Stimulated activated CD4-positive, alpha-beta T cell treated with anti-CD3 and anti-CD28 coated beads, Interleukin-4, amount 100 ng/mL, for 4 hours (primary cell): ENCODE data around the gene RHBDF2.

Experiments
- DNase-seq, 2 experiments: peaks; one replicate each; pipeline ENCODE4 v3.0.0-alpha.2; 2020

RHBDF2 gene

DNA sequence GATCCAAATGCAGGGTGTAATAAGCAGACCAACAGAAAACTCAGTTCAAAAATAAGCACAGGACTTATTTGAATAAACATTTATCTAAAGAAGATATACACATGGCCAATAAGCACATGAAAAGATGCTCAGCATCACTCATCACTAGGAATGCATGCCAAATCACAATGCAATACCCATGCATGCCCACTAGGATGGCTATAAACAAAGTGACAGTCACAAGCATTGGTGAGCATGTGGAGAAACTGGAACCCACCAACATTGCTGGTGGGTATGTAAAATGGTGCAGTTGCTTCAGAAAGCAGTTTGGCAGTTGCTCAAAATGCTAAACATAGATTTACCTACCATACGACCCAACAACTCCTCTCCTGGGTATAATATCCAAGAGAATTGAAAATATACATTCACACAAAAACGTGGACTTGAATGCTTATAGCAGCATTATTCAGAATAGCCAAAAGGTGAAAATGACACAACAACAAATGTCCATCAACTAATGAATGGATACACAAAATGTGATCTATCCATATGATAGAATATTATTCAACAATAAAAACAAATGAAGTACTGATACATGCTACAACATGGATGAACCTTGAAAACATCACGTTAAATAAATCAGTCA, 68.4 kb downstream of the RHBDF2 start:
- DNase-seq = no peak

DNA sequence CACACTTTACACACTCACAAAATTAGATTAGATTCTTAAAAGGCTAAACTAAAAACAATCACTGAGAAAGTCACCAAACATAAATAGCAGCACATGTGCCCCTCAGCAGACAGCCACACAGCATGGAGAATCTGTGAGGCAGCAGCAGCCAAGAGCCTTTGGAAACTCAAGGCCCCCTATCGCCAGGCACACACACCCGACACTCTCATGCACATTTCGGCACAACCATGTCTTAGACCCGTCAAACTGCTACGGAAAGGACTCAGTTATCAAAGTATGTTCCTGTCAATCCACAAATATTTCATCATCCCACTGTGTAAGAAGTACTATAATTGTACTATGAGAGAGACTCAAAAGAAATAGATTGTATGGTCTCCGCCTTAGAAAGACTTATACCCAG, 69.2 kb downstream of the RHBDF2 start:
- DNase-seq = no peak

DNA sequence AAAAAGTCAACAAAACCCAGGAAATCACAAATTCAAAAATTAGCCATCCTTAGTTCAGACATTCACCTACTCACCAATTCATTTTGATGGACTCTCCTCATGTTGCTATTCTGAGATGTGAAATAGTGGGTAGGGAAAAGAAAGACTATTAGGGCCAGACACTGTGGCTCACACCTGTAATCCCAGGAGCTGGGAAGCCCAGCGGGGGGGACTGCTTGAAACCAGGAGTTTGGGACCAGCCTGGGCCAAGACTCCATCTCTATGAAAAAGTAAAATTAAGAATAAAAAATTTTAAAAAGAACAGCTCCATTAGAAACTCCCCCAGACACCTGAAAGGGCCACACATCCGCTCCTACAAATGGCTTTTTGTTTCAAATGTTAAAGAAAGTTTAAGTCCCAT, 69.7 kb downstream of the RHBDF2 start:
- DNase-seq = no peak

DNA sequence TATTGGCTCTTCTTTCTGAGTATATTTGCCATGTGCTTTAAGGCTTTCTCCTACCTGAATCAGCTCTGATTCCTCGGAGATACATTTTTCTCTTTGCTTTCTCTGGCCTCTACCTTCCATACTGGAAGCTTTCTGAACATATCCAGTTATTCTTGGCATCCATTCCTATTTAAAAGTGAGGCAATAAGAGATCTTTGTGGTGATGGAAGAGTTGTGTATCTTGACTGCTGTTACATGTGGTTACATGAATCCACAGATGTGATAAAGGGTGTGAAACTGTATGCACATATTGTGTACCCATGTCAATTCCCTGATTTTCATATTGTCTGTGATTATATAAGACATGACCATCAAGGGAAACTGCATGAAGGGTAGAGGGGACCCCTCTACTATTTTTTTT, 72.7 kb downstream of the RHBDF2 start:
- no peak for DNase-seq

DNA sequence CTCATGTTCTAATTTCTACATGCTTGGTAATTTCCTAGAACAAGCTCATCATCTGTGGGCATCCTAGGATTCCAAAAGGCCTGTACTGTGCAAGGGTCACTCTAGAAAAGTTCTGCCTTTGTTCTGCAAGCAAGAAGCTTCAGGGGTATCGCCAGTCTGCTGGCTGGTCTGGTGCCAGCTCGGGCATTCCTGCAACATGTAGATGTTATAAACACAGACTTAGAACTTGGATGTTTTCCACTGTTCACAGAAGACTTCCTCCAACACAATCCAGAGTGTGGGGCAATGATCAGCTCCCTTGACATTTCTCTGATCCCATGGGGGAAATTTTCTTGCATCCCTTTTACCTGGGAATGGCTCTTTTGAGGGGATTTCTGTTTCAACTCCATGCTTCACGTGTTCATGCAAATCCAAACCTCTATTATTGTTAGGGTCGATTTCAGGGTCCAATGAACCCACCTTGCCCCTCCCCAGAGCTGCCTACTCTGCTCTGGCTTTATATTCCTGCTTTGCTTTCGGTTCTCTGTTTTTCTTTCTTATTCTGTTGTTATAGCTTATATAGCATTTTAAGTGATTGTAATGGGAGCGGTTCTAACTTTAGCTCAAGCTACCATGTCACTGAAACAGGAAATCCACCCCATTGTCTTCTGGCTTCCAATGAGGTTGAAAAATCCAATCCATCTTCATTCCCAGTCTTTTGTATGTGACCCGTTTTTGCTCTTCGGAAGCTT, 73.6 kb downstream of the RHBDF2 start:
- no peak for DNase-seq

DNA sequence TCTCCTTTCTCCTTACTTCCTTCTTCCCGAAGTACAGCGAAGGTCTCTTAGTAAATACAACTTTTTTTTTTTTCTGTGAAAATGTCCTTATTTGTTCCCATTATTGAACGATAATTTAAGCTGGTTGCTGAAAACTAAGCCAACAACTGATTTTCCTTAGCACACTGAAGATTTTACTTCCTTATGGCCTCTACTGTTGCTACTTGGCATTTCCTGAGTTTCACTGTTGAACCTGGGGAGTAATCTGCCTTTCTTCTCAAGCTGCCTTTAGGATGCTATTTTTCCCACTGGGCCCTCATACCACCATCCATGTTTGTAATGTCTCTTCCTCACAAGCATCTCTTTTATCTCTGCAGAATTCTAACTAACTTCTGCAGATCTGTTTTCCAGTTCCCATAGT, 74.4 kb downstream of the RHBDF2 start:
- DNase-seq = no peak

DNA sequence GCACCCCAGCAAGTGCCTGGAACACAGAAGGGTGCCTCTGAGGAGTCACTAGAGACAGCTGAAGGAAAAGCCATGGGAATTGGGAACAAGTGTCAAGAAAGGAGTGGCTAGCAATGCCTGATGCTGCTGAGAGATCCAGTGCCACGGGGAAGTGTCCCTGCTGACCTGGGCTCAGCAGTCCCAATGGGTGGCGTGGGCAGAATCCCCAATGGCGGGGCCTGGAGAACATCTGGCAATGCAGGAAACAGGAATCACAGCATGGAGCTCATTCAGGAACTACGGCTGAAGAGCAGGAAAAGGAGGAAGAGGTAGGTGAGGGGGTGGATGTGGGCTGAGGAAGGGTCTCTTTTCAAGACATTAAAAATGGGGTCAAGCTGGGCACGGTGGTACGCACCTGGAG, 78.4 kb downstream of the RHBDF2 start:
- no peak for DNase-seq

DNA sequence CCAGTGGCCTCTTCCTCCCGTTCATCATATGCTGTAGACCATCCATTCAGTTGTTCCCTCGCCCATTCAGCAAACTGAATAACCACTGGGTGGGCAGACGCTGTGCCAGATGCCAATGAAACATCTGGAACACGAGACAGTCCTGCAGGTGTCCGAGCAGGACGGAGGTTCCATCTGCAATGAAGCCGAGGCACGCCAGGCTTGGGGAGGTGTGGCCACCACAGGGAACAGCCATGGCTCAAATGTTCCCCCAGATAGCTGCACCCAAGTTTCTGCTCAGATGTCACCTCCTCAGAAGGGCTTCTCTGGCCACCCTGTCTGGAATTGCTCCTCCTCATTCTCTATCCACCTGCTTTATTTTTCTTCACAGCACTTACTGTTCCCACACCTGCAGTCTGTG, 78.8 kb downstream of the RHBDF2 start:
- no peak for DNase-seq

DNA sequence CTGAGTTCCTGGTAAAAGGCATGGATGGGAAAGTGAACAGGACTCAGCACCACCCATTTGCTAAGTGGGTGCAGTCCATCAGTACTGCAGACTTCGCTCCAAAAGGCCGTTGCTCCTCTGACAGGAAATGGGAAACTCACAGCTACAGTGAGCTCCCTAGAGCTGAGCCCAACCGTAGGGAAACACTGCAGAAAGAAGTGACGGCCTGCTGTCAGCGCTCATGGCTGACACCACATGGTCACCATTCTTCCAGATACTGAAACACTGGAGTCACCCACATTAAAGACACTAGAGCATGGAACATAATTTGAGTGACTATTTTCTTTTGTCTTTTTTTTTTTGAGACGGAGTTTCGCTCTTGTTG, 80.2 kb downstream of the RHBDF2 start:
- no peak for DNase-seq
